ENCODE measurements around the gene RGS1.

DNA sequence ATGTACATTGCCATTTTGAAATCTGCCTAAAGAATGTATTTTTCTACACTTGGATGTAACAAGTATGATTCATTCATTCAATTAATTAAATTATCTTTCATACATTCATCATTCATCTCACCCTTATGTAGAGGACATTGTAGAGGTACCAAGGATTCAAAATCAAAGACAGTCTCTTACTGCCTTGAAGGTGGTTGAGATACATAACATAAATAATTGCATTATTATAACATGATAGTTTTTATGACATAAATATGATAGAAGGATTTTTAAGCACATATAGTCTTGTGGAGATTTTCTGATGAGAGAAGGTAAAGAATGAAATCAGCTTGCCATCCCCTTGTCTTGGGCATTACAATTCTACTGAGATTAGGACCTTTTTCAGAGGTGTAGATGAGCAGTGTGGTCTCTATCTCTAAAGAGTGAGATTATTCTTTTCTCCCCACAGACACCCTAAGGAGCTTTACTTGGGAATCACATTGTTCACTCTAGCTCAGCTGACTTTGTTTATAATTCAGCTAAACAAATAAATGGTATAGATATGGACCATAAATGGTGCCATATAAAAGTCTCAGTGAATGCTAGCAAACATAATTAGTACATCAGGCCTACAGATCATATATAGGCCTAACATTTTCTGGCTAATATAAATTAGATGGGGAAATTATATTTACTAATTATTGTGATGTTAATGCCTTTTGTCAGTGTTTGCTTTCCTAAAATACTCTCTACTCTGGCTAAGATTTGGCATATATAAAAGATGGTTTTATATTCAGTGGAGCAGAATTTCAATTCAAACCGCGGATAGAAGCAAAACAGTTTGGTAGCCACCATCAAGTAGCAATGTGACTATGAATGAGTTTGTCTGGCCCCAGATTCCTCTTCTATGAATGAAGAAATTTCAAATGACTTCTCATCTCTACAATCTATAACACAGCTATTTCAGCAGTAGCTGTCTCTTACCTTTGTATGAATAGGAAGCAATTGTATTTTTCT, 1.9 kb downstream of the RGS1 start:
- TF ChIP-seq, protein P1, sequence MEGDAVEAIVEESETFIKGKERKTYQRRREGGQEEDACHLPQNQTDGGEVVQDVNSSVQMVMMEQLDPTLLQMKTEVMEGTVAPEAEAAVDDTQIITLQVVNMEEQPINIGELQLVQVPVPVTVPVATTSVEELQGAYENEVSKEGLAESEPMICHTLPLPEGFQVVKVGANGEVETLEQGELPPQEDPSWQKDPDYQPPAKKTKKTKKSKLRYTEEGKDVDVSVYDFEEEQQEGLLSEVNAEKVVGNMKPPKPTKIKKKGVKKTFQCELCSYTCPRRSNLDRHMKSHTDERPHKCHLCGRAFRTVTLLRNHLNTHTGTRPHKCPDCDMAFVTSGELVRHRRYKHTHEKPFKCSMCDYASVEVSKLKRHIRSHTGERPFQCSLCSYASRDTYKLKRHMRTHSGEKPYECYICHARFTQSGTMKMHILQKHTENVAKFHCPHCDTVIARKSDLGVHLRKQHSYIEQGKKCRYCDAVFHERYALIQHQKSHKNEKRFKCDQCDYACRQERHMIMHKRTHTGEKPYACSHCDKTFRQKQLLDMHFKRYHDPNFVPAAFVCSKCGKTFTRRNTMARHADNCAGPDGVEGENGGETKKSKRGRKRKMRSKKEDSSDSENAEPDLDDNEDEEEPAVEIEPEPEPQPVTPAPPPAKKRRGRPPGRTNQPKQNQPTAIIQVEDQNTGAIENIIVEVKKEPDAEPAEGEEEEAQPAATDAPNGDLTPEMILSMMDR (IDR thresholded peaks at IDR 0.05), result no peak
- TF ChIP-seq POLR2A (IDR thresholded peaks at IDR 0.05), result no peak
